ENCODE data around the gene RNF213.
"Not testable (repeated sequence)": the region's sequence is repeated elsewhere in the genome, so short reads cannot be mapped to it uniquely, and the experiment has no call there.

RNF213 gene

GRCh38 chr17:80224683-80225082, 36.0 kb upstream of the RNF213 start:
- DNase-seq (ENCODE audit: low read depth) = no peak

- no peak for DNase-seq (ENCODE audit: low read depth)
Measured at GRCh38 chr17:80225230-80225629, 35.4 kb upstream of the RNF213 start.

GRCh38 chr17:80227156-80227555, 33.5 kb upstream of the RNF213 start:
- no peak for DNase-seq (ENCODE audit: low read depth)

- no peak for DNase-seq (ENCODE audit: low read depth)
Measured at GRCh38 chr17:80227666-80228065, 33.0 kb upstream of the RNF213 start.

- no peak for DNase-seq (ENCODE audit: low read depth)
Measured at GRCh38 chr17:80228477-80228876, 32.2 kb upstream of the RNF213 start.

- no peak for DNase-seq (ENCODE audit: low read depth)
Measured at GRCh38 chr17:80229011-80229410, 31.6 kb upstream of the RNF213 start.

DNA sequence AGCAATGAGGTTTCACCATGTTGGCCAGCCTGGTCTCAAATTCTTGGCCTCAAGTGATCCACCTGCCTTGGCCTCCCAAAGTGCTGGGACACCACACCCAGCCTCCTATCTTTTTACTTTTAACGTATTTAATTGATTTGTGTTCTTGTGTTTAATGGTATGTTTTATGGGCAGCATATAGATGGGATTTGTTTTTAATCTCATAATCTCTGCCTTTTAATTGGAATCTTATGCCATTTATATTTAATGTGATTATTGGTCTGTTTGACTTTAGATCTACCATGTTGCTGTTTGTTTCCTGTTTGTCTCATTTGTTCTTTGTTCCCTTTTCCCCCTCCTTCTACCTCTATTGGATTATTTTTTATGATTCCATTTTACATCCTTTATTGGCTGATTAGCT, 28.2 kb upstream of the RNF213 start:
- no peak for DNase-seq (ENCODE audit: low read depth)

DNA sequence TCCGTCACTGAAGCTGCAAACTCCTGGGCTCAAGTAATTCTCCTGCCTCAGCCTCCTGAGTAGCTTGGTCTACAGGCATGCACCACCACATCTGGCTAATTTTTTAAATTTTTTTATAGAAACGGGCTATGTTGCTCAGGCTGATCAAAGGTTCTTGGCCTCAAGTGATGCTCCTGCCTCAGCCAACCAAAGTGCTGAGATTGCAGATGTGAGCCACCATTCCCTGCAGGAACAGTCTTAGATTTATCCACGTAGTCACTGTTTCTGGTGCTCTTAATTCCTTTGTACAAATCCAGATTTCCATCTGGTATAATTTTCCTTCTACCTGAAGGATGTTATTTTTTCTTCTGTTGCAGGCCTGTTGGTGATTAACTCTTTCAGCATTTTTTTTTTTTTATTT, 27.4 kb upstream of the RNF213 start:
- no peak for DNase-seq (ENCODE audit: low read depth)

DNA sequence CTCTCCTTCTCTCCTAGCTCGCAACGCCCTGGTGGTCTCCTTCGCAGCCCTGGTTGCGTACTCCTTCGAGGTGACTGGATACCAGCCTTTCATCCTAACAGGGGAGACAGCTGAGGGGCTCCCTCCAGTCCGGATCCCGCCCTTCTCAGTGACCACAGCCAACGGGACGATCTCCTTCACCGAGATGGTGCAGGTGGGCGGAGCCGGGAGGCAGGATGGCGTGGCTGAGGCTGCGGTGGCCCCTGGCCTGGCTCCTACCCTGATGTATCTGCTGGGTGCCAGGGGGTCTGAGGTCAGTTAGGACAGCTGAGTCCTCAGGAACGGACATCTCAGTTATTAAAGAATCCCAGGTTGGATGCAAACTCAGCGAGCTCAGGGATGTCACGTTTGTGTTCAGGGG, 23.7 kb upstream of the RNF213 start:
- DNase-seq (ENCODE audit: low read depth) = no peak

DNA sequence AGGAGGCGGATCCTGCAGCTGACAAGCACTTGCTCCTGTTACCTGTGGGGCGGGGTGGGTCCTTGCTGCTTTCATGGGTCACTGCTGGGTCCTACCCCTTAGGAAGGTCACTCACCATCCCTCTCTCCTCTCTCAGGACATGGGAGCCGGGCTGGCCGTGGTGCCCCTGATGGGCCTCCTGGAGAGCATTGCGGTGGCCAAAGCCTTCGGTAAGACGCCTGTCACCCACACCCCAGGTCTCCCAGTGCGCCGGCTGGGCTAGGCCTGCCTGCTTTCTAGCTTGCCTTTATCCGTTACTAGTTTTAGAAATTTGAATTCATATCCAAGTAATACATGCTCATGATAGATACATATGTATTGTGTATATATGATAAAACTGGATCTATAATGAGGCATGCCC, 23.3 kb upstream of the RNF213 start:
- no peak for DNase-seq (ENCODE audit: low read depth)

DNA sequence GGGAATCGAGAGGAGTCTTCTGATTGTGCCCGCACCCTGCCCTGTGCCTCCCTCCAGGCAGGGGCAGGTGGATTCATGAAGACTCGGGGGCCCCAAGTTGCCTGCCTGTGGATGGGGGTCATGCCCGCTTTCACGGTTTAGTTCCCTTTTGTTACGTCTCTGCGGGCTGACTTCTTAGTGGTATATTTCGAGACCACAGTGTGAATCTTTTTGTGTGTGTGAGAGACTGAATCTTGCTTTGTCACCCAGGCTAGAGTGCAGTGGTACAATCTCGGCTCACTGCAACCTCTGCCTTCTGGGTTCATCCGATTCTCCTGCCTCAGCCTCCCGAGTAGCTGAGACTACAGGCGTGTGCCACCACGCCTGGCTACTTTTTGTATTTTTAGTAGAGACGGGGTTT, 18.1 kb upstream of the RNF213 start:
- no peak for DNase-seq (ENCODE audit: low read depth)

DNA sequence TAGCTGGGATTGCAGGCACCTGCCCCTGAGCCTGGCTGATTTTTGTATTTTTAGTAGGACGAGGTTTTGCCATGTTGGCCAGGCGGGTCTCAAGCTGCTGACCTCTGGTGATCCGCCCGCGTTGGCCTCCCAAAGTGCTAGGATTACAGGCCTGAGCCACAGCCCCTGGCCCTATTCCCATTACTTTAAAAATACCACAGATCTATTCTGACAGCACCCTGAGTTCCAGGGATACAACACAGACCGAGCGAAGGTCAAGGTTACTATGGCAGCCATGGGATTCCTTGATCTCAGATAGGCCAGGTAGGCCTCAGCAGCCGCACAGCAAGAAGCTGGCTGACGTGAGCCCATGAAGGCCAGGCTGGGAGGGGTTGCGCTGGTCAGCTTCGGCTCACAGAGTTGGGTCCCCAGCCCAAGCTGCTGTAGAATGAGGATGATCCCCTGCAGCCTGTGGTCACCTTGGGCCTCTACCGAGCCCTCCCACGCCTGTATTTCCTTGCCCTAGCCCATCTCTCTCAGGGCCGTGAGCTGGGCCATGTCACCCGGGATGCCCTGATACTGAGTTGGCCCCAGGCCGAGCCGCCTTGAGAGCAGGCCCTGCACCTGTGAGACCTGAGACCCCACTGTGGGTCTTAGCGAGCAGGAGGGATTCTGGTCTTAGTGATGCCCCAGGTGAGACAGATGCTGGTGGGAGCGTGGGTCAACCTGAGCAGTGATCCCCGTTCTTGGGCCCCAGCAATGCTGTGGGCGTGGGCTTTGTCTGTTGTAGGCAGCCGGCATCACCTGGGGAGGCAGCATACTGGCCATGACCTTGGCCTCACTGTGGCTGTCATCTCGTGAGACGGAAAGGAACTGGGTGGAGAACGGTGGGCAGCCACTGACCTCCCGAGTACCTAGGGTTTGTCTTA, 16.9 kb upstream of the RNF213 start:
- DNase-seq (ENCODE audit: low read depth) = no peak

DNA sequence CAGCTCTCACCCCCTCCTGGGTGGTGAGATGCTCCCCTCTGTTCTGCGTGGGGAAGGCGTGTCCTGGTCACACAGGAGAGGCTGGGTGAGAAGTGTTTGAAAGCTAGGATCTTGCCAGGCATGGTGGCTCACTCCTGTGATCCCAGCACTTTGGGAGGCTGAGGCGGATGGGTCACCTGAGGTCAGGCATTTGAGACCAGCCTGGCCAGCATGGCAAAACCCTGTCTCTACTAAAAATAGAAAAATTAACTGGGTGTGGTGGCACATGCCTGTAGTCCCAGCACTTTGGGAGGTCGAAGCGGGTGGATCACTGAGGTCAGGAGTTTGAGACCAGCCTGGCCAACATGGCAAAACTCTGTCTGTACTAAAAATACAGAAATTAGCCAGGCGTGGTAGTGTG, 16.2 kb upstream of the RNF213 start:
- not testable (repeated sequence) for DNase-seq (ENCODE audit: low read depth)

DNA sequence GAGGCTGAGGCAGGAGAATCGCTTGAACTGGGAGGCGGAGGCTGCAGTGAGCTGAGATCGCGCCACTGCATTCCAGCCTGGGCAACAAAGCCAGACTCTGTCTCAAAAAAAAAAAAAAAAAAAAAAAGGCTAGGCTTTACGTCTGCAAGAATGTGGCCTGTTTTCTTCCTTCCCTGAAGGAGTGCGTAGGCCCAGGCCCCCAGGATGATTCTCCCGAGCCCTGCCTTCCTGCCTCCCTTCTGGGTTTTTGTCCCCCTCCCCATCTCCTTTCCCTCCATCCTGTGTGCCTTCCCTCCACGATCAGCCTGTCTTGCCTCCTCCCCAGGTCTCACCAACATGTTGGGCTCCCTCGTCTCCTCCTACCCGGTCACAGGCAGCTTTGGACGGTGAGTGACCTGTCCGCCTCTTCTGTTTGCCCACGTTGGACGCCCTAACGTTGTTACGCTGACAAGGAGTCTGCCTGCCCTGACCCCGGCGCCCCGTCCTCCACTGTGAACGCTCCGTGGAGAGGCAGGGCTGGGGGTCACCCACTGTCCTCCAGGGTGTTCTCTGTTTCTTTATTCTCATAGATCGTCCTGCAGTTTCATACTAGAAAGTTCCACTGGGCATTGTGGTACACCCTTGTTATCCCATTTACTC, 15.7 kb upstream of the RNF213 start:
- DNase-seq (ENCODE audit: low read depth) = no peak

- DNase-seq (ENCODE audit: low read depth) = no peak
Measured at GRCh38 chr17:80245566-80246265, 14.9 kb upstream of the RNF213 start.

DNA sequence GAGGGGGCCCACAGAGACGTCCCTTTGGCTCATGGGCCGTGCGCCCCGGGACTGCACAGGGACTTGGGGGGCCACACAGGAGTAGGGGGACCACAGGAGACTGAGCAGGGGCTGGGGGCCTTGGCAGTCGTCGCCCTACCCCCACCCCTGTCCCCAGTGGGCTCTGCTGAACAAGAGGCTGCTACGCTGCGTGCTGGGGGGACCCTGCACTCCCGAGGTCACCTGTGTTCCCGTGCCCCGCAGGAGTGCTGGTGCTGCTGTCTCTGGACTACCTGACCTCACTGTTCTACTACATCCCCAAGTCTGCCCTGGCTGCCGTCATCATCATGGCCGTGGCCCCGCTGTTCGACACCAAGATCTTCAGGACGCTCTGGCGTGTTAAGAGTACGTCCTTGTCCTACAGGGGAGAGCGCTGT, 14.4 kb upstream of the RNF213 start:
- DNase-seq (ENCODE audit: low read depth) = no peak

DNA sequence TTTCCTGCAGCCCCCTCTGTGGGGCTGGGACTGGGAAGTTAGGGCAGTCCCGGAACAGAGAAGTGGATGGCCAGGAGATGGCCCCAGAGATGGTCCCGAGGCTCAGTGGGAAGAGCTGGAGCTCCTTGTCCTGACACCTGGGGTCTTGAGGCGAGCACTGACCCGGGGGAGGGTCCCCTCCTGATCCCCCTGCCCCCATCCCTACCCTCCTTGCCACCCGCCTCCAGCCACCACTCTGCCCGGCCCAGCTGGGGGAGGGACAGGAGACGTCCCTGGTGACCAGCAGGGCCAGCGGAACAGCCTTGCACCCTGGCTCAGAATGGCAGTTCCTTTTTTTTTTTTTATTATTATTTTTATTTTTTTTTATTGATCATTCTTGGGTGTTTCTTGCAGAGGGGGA, 13.9 kb upstream of the RNF213 start:
- no peak for DNase-seq (ENCODE audit: low read depth)

DNA sequence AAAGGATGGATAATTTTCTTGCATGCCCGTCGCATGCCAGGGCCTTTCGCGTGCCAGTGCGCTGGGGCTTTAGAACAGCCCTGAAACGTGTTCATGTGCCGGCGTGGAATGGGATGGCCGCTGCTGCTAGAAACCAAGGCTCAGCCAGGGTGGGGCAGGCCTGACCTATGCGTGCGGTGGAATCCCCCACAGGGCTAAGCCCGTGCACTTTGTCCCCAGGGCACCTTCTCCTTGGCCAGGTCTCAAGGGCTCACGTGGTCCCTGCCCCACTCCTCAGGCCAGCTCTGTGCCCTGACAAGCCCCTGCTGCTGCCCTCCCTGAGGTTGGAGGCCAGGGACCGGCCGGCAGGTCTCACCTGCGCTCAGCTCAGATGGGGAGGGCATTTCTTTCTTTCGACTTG, 13.1 kb upstream of the RNF213 start:
- no peak for DNase-seq (ENCODE audit: low read depth)

DNA sequence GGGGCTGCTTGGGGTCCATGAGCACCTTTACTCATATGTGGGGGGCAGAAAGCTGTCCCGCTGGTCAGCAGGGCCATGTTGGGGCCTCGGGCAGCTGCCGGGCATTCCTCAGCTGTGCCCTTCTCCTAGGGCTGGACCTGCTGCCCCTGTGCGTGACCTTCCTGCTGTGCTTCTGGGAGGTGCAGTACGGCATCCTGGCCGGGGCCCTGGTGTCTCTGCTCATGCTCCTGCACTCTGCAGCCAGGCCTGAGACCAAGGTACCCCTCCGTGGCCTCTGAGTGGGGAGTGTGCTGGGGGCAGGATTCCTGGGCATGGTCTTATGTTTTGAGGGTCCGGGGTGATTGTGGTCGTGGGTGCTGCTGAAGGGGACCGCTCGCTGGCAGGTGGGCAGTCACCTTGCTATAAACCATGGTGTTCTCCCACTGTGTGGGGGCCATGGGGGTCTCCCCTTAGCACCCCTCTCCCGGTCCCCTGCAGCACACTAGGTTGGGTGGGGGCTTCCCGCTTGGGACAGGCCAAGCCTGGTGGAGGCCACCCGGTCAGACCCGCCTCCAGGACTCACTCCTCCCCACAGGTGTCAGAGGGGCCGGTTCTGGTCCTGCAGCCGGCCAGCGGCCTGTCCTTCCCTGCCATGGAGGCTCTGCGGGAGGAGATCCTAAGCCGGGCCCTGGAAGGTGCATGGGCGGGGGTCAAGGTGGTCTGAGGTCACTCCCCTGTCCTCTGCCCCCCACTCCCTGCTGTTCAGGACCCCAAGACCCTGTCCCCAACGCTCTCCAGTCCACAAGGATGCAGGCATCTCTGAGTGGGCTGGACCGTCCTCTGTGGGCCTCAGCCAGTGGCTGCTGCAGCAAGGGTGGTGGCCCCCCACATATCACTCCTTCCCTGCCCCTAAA, 12.4 kb upstream of the RNF213 start:
- DNase-seq (ENCODE audit: low read depth) = no peak

- DNase-seq (ENCODE audit: low read depth) = no peak
Measured at GRCh38 chr17:80248894-80249710, 11.6 kb upstream of the RNF213 start.

- no peak for DNase-seq (ENCODE audit: low read depth)
Measured at GRCh38 chr17:80251966-80252365, 8.7 kb upstream of the RNF213 start.

All from activated T-helper 1 cell treated with Interleukin-2 at 50 U/mL for 16 hours (primary cell).